AG04450 (cell line): ENCODE results near the gene SCMH1. TPM values are rescaled to one million over a fixed set of nuclear protein-coding genes. Genes with fewer than 3 reads are reported as not detected.
A peak's percentile ranks its signal among the peaks of the same experiment; 100 is the strongest.
"Not testable (repeated sequence)": the region's sequence is repeated elsewhere in the genome, so short reads cannot be mapped to it uniquely, and the experiment has no call there.

Experiments
- CTCF ChIA-PET: fragments of 300-600, 350-600 bp; formaldehyde crosslinking; extraction: SDS; loops from one replicate; lab custom pipeline; 2022; ENCODE audit warnings: antibody characterized with exemption, inconsistent platforms; lab: Charles Lee
- POLR2A ChIA-PET: fragments of 350-600 bp; formaldehyde crosslinking; extraction: SDS; loops from one replicate; lab custom pipeline; 2021; ENCODE audit warnings: antibody characterized with exemption, inconsistent platforms; lab: Yijun Ruan, JAX
- DNase-seq: peaks from one replicate; pipeline ENCODE4 v3.0.0-alpha.2; 2011; ENCODE audit warnings: low read depth, low spot score
- H3K27ac ChIP-seq: one replicate; pipeline ENCODE4 v1.5.1; 2012; ENCODE audit warnings: low read depth, low read length, control low read depth
- H3K27me3 ChIP-seq: one replicate; pipeline ENCODE4 v1.6.0; 2012; ENCODE audit warnings: low read length; ENCODE audit not compliant: control insufficient read depth, insufficient read depth
- H3K4me3 ChIP-seq: 2 replicates; pipeline ENCODE4 v1.5.1; 2011; ENCODE audit warnings: mild to moderate bottlenecking, low read depth, low read length, control low read depth
- H3K9me3 ChIP-seq: 2 replicates; pipeline ENCODE4 v1.5.1; 2012; ENCODE audit warnings: low read length; ENCODE audit not compliant: control insufficient read depth, insufficient read depth
- CTCF ChIP-seq: IDR thresholded peaks from 2 replicates; pipeline ENCODE4 v1.5.1; 2011; ENCODE audit warnings: low read depth, low read length, control low read depth, inconsistent platforms
- polyA plus RNA-seq: library from polyadenylated mRNA; depleted of rRNA; stranded (reverse); fragments of >200 nt; gene quantifications from 2 replicates; pipeline ENCODE4 v1.2.3, GENCODE V29; 2011

Gene SCMH1
- polyA plus RNA-seq, 1 experiment: 32.1 TPM

- H3K4me3 ChIP-seq: no peak overlapping the region
- no peak overlapping the region for H3K27ac ChIP-seq
- TF ChIP-seq CTCF: no peak
- no peak for DNase-seq
- ChIA-PET CTCF (no interaction called here), POLR2A (no interaction called here)
- no peaks in the 10 kb centered on the region for H3K27me3 ChIP-seq
- H3K9me3 ChIP-seq: no peaks in the 10 kb centered on the region
These were observed 28.8 kb downstream of the SCMH1 start for GRCh38 chr1:41213341-41213740.

GRCh38 chr1:41211608-41212007, 30.5 kb downstream of the SCMH1 start:
- H3K27ac ChIP-seq, POLR2A ChIA-PET, H3K9me3 ChIP-seq, CTCF ChIA-PET, H3K27me3 ChIP-seq, DNase-seq, H3K4me3 ChIP-seq: not testable (repeated sequence)

- H3K9me3 ChIP-seq, H3K27me3 ChIP-seq, POLR2A ChIA-PET, H3K27ac ChIP-seq, CTCF ChIA-PET, DNase-seq, H3K4me3 ChIP-seq: not testable (repeated sequence)
These were observed 35.1 kb downstream of the SCMH1 start for GRCh38 chr1:41207053-41207452.

GRCh38 chr1:41200728-41201127, 41.4 kb downstream of the SCMH1 start:
- CTCF ChIA-PET: no interaction called here

GRCh38 chr1:41199375-41199774, 42.7 kb downstream of the SCMH1 start:
- POLR2A ChIA-PET: no interaction called here
- no peak for TF ChIP-seq CTCF
- no peak overlapping the region for H3K4me3 ChIP-seq
- H3K9me3 ChIP-seq: no peaks in the 10 kb centered on the region
- DNase-seq: no peak
- H3K27me3 ChIP-seq: no peaks in the 10 kb centered on the region
- H3K27ac ChIP-seq: no peak overlapping the region
- CTCF ChIA-PET: no interaction called here

More at GRCh38 chr1:41200728-41201127, 41.4 kb downstream of the SCMH1 start:
- no peak overlapping the region for H3K4me3 ChIP-seq
- TF ChIP-seq CTCF: no peak
- peaks cover 7% of the 10 kb centered on the region for H3K9me3 ChIP-seq
- no peak for DNase-seq
- POLR2A ChIA-PET: no interaction called here
- H3K27ac ChIP-seq: no peak overlapping the region
- no peaks in the 10 kb centered on the region for H3K27me3 ChIP-seq

GRCh38 chr1:41192456-41193178, 49.5 kb downstream of the SCMH1 start:
- ChIA-PET CTCF (interaction anchor here (1.5 kb wide), 1 partner anchor 69 kb away, joined by 7 read pairs; no protein-coding TSS in a partner anchor), POLR2A (interaction anchor here (0.7 to 0.9 kb wide), 4 partner anchors 37 to 90 kb away, joined by 4 read pairs; no protein-coding TSS in a partner anchor)
- Histone ChIP-seq H3K4me3 (no peak overlapping the region), H3K9me3 (no peaks in the 10 kb centered on the region), H3K27me3 (no peaks in the 10 kb centered on the region), H3K27ac (peak overlapping the region; percentile 65)
- peak; percentile 27 for DNase-seq
- TF ChIP-seq CTCF: no peak
